HG03108 (cell line): Measurements from ENCODE around the gene UBAC2.
"Not testable (repeated sequence)": the region's sequence is repeated elsewhere in the genome, so short reads cannot be mapped to it uniquely, and the experiment has no call there.

Source experiments
- ATAC-seq: cut with Tn5 transposase; IDR thresholded peaks from one replicate; pipeline ENCODE4 v1.9.1; 2021; ENCODE audit warnings: moderate library complexity; ENCODE audit not compliant: unreplicated experiment

Gene UBAC2

DNA sequence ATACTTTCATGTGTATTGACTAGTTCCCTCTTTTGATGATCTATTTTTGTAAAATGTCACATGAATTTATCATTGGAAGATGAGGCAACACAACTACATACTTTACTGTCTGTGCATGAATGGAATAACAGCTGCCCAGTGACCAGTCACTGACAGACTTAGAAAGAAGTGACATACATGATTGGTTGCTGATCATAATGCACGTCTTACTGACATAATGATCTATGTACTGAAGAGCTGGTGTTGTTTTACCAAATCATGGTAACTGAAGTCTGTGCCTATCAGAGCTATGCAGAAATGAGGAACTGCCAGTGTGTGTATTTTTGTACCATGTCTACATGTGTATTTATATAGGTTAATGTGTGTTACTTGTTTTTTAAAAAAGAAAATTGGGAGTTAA is 31.1 kb downstream of the UBAC2 start:
- ATAC-seq, result no peak

DNA sequence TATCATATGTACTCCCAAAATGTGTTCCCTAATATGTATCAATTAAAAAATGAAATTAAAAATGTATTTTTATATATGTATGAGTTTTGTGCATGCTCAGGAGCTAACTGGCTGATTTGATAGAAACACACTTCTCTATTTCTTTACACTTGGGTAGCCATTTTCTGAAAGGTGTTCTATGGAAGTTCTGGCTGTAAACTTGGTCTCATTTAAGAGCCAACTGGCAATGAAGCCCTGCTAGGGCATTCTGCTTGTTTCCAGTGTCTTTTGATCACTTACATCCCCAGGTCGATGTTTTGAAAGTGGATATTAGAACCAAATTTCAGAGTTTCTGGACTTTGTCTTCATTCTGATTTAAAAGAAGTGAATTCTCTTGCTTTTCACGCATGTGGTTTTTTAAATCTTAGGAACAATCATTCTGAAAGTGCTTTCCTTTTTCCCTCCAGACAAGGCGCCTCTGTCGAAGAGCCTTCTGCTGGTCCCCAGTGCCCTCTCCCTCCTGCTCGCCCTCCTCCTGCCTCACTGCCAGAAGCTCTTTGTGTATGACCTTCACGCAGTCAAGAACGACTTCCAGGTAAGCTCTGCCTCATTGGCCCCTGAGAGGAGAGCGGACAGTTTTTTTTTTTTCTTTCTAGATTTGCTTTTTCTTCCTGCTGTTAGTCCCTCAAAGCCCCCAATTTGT is 37.5 kb downstream of the UBAC2 start:
- peak; percentile 62 for ATAC-seq

DNA sequence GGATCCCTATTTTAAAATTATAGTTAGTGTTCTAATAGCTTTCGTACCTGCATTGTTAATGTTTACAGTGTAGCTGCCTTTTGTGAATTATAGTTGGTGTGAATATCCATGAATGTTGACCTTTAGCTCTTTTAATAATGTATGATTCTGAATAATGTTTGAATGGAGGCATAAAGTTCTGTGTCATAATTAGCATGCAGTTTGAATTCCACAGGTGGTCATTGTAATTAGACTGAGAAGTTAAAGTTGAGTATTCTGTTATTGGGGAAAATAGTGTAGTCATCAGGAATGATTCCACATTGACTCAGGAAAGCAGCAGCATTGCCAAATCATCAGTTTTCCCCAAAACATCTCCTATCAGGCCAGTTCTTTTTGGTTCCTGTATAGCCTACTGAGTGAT is 45.4 kb downstream of the UBAC2 start:
- ATAC-seq, result no peak

DNA sequence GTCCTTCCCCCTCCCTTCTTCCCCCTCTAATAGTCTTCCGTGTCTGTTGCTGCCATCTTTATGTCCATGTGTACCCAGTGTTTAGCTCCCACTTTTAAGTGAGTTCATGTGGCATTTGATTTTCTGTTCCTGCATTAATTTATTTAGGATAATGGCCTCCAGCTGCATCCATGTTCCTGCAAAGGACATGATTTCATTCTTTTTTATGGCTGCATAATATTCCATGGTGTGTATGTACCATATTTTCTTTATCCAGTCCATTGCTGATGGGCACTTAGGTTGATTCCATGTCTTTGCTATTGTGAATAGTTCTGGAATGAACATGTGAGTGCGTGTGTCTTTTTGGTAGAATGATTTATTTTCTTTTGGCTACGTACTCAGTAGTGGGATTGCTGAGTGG is 48.5 kb downstream of the UBAC2 start:
- not testable (repeated sequence) for ATAC-seq

DNA sequence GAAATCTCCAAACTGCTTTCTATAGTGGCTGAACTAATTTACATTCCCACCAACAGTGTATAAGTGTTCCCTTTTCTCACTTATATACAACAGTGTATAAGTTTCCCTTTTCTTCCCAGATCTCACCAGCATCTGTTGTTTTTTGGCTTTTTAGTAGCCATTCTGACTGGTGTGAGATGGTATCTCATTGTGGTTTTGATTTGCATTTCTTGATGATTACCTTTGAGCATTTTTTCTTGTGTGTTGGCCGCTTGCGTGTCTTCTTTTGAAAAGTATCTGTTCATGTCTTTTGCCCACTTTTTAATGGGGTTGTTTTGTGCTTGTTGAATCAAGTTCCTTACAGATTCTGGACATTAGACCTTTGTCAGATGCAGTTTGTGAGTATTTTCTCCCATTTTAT is 49.0 kb downstream of the UBAC2 start:
- not testable (repeated sequence) for ATAC-seq

DNA sequence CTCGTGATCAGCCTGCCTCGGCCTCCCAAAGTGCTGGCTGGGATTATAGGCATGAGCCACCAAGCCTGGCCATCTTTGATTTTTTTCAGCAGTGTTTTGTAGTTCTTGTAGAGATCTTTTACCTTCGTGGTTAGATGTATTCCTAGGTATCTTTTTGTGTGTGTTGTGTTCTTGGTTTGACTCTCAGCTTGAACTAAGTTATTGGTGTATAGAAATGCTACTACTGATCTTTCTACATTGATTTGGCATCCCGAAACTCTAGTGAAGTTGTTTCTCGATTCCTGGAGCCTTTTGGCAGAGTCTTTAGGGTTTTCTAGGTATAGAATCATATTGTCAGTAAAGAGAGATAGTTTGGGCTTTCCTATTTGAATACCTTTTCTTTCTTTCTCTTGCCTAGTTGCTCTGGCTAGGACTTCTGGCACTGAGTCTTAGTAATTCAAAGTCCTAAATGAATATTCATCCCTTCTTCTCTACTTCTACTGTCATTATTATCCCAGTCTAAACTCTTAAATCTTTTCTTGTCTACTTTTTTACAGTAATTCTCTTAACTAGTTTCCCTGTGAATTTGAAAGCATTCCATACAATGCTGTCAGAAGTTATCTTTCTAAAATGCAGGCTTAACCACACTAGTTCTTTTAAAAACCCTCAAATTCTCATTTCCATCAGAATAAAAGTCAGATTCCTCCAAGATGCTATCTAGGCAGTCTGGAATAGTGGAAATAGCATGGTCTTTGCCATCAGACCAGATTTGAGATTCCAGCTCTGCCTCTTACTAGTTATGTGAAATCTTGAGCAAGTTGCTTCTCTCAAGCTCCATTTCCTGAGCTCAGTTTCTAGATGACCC is 50.5 kb downstream of the UBAC2 start:
- ATAC-seq, result no peak

GRCh38 chr13:99251921-99252320 is 51.3 kb downstream of the UBAC2 start:
- ATAC-seq, result no peak

GRCh38 chr13:99254830-99255229 is 54.2 kb downstream of the UBAC2 start:
- ATAC-seq, result no peak

DNA sequence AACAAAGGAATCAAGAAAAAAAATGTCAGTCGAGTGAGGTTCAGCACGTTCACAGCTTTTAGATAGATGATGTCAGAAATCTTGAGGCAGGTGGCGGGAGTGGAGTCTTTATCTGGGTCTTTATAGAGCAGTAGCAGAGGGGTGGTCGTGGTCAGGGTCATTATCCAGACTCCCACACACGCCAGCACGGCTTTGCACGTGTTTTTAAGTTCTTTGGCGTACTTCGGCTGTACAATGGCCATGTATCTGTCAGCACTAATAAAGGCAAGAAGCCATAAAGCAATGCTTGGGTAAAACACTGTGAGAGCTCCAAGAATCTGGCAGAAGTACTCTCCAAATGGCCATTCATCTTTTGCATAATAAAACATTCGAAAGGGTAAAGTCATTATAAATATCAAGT is 54.6 kb downstream of the UBAC2 start:
- no peak for ATAC-seq

- no peak for ATAC-seq
Measured at GRCh38 chr13:99256283-99256682, 55.6 kb downstream of the UBAC2 start.

DNA sequence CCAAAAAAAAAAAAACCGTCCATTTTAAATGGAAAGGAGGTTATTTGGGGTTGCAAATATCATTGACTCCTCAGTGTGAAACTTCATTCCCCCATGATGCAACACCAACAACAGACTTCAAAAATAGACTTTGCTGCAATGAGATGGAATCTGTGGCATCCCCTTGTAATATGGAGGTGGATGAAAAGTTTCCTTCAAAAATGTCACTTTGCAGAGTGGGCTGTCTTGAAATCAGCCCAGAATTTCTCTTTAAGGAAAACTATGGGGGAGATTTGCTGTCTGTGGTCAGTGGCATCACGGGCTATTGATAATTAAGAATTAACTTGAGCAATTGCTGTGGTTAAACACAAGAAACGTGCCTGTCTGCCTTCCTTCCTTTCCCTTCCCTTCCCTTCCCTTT is 56.1 kb downstream of the UBAC2 start:
- no peak for ATAC-seq

- no peak for ATAC-seq
Measured at GRCh38 chr13:99257291-99257690, 56.6 kb downstream of the UBAC2 start.

DNA sequence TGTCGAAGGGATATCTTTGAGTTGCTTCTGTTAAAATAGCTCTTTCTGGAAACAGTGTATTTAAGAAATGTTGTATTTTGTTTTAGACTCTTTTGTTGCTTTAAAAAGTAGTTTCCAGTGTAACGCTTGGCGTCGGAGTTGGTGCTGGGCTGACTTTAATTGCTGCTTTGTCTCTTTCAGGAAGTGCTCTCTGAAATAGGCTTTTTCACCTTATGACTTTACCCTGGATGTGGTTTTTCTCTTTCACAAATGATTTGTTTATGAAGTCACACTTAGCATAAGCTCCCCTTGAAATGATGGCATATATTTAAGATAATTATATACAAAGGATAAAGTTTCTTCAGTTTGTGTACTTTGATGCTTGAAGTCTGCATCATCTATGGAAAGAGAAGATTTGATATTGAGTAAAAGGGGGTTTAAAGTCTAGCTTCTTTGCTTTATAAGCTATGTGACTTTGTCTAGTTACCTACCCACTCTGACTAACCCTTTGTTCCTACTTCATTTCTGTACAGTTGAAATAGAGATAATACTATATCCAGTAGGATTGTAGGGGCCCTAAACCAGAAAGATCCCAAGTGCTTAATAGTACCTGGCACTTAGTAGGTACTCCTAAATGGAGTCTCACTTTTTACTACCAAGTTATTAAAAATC is 57.7 kb downstream of the UBAC2 start, which contains the start of gene GPR18:
TSS of gene GPR18 (minus strand) at position 170 of the 651 bp plus-strand sequence. CDS start 2,507 bp downstream, outside the sequence.
- peak; percentile 84 for ATAC-seq

DNA sequence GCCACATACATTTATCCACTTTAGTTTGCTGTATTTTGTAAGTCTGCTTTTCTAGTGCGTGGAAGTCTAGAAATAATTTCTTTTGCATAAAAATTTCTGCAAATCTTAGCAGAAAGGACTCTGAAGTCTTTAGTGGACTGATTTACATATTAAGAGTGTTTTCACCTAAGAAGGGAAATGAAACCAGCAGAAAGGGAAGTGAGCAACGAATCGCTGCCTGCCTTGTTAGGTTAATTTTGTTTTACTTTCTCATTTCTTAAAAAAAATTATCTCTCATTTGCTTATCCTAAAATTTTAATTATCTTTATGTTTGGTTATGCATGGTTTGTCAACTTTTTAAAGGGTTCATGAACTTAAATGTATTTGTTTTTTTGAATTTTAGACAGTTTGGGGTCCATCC is 58.3 kb downstream of the UBAC2 start:
- ATAC-seq, result peak; percentile 45

GRCh38 chr13:99260216-99260615 is 59.6 kb downstream of the UBAC2 start:
- no peak for ATAC-seq

GRCh38 chr13:99261059-99261458 is 60.4 kb downstream of the UBAC2 start:
- ATAC-seq, result no peak

DNA sequence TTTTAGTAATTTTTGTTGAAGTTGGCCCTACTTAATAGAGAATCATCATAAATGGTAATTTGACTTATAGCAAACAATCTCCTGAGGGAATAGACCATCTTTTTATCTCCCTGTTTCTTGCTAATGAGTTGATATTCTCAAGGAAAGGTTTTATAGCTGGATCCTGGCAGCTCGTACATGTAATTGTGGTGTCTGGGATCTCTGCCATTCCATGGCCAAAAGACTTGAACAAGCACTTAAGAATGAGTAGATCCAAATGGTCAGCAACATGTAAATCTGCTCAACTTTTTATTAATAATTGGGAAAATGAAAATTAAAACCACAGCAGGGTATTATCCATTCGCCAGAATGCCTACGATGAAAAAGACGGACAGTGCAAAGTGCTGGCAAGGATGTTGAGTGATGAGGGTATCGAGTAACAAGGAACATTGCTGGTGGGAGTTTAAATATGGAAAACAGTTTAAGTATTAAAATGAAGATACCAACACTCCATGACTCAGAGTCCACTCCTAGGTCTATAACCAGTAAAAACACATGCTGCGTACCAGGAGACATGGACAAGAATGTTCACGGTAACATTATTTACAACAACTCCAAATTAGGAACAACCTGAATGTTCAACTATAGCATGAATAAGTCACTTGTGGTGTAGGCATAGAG is 62.6 kb downstream of the UBAC2 start:
- ATAC-seq, result no peak

- no peak for ATAC-seq
Measured at GRCh38 chr13:99264051-99264450, 63.4 kb downstream of the UBAC2 start.

DNA sequence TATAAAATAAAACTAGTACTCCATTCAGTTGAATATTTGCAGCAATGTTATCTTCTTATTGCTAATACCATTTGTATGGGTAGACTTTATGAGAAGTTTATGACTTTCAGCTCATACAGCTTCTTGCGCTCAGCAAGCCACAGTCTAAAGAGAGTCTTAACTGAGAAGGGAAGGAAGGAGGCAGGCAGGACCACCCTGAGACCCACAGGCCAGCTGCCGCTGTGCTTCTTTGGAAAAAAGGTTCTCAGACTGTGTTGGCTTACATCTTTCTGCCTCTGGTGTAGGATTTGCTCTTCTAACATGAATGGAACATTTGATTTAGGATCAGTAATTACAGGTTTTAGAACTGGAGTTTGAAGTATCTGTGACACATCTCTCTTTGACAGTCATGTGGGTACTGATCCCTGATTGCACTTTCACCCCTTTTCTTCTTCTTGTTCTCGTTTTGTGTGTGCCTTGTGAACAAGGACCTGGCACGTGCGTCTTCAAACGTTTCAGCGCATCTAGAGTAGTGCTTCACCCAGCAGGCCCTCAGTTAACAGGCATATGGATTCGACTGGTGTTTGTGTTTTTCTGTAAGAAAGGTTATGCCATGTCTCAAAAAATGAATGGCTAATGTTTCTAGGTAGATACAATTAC is 64.6 kb downstream of the UBAC2 start:
- ATAC-seq, result no peak

GRCh38 chr13:99265821-99266426 is 65.3 kb downstream of the UBAC2 start:
- no peak for ATAC-seq
